MM.1S (cell line): ENCODE data around the gene POPDC3.

ENCODE experiments used
- DNase-seq: peaks from one replicate; pipeline ENCODE4 v3.0.0-alpha.2; 2015
- H2AFZ ChIP-seq: fragments of 300-600 bp; sonication (generic); 2 replicates; pipeline ENCODE4 v1.6.0; 2016; ENCODE audit warnings: antibody characterized with exemption, low read length
- H3F3A ChIP-seq: fragments of 300-600 bp; sonication (generic); 2 replicates; pipeline ENCODE4 v1.6.1; 2016; ENCODE audit warnings: mild to moderate bottlenecking, antibody characterized with exemption, low read length, moderate library complexity, mixed read lengths; ENCODE audit not compliant: insufficient read depth
- H3K27ac ChIP-seq: fragments of 300-600 bp; sonication (generic); 2 replicates; pipeline ENCODE4 v1.5.1; 2016; ENCODE audit warnings: mild to moderate bottlenecking, low read length
- H3K27me3 ChIP-seq: fragments of 300-600 bp; sonication (generic); replicated peaks from 2 replicates; pipeline ENCODE4 v1.6.0; 2016; ENCODE audit warnings: low read length; ENCODE audit not compliant: insufficient read depth
- H3K36me3 ChIP-seq: fragments of 300-600 bp; sonication (generic); replicated peaks from 2 replicates; pipeline ENCODE4 v1.6.1; 2016; ENCODE audit warnings: mild to moderate bottlenecking, low read length, mixed read lengths; ENCODE audit not compliant: insufficient read depth
- H3K4me1 ChIP-seq: fragments of 300-600 bp; sonication (generic); 2 replicates; pipeline ENCODE4 v1.6.1; 2016; ENCODE audit warnings: low read length, mixed read lengths
- H3K4me2 ChIP-seq: fragments of 300-600 bp; sonication (generic); 2 replicates; pipeline ENCODE4 v1.6.0; 2016; ENCODE audit warnings: low read depth, low read length
- H3K4me3 ChIP-seq: fragments of 300-600 bp; sonication (generic); 2 replicates; pipeline ENCODE4 v1.5.1; 2016; ENCODE audit warnings: low read length, mixed read lengths
- H3K79me2 ChIP-seq: fragments of 300-600 bp; sonication (generic); 2 replicates; pipeline ENCODE4 v1.6.1; 2016; ENCODE audit warnings: mixed run types, low read length, mixed read lengths
- H3K9ac ChIP-seq: fragments of 300-600 bp; sonication (generic); 2 replicates; pipeline ENCODE4 v1.6.1; 2016; ENCODE audit warnings: low read length, mixed read lengths
- H3K9me2 ChIP-seq: fragments of 300-600 bp; sonication (generic); replicated peaks from 2 replicates; pipeline ENCODE4 v1.6.1; 2016; ENCODE audit warnings: mild to moderate bottlenecking, low read length, mixed read lengths; ENCODE audit not compliant: insufficient read depth
- H3K9me3 ChIP-seq: fragments of 300-600 bp; sonication (generic); replicated peaks from 2 replicates; pipeline ENCODE4 v1.6.1; 2016; ENCODE audit warnings: mild to moderate bottlenecking, low read length, mixed read lengths; ENCODE audit not compliant: insufficient read depth
- H4K20me1 ChIP-seq: fragments of 300-600 bp; sonication (generic); 2 replicates; pipeline ENCODE4 v1.6.1; 2016; ENCODE audit warnings: mild to moderate bottlenecking, low read length, moderate library complexity, mixed read lengths; ENCODE audit not compliant: insufficient read depth
- CTCF ChIP-seq: fragments of 300-600 bp; sonication (generic); IDR thresholded peaks from 2 replicates; pipeline ENCODE4 v1.5.1; 2016; ENCODE audit warnings: antibody characterized with exemption, low read length, mixed read lengths
- EZH2 ChIP-seq: fragments of 300-600 bp; sonication (generic); optimal IDR thresholded peaks from 2 replicates; pipeline ENCODE3; 2017; ENCODE audit warnings: low read depth, mild to moderate bottlenecking, antibody characterized with exemption, low read length, mixed read lengths
- EZH2phosphoT487 ChIP-seq: fragments of 300-600 bp; sonication (generic); IDR thresholded peaks from 2 replicates; pipeline ENCODE4 v1.6.1; 2018; ENCODE audit warnings: antibody characterized with exemption, low read length

POPDC3 gene

GRCh38 chr6:105202486-105202885, 22.7 kb upstream of the POPDC3 start:
- H4K20me1 ChIP-seq: no peaks in the 10 kb centered on the region
- no peaks in the 10 kb centered on the region for H3K9me3 ChIP-seq
- no peaks in the 10 kb centered on the region for H3K4me1 ChIP-seq
- TF ChIP-seq EZH2 (no peak), EZH2phosphoT487 (no peak), CTCF (no peak)
- no peak overlapping the region for H3K27ac ChIP-seq
- DNase-seq: no peak
- H3F3A ChIP-seq: no peaks in the 10 kb centered on the region
- H3K4me2 ChIP-seq: no peak overlapping the region
- no peak overlapping the region for H2AFZ ChIP-seq
- no peak overlapping the region for H3K4me3 ChIP-seq
- H3K36me3 ChIP-seq: no peaks in the 10 kb centered on the region
- no peaks in the 10 kb centered on the region for H3K27me3 ChIP-seq
- no peaks in the 10 kb centered on the region for H3K79me2 ChIP-seq
- no peaks in the 10 kb centered on the region for H3K9me2 ChIP-seq
- H3K9ac ChIP-seq: no peak overlapping the region

- no peak overlapping the region for H2AFZ ChIP-seq
- TF ChIP-seq EZH2phosphoT487 (no peak), CTCF (no peak), EZH2 (no peak)
- H3K9me3 ChIP-seq: no peaks in the 10 kb centered on the region
- DNase-seq: no peak
- H3K27ac ChIP-seq: no peak overlapping the region
- H3K4me1 ChIP-seq: no peaks in the 10 kb centered on the region
- no peaks in the 10 kb centered on the region for H3F3A ChIP-seq
- no peak overlapping the region for H3K4me2 ChIP-seq
- no peak overlapping the region for H3K4me3 ChIP-seq
- no peaks in the 10 kb centered on the region for H3K79me2 ChIP-seq
- H3K27me3 ChIP-seq: no peaks in the 10 kb centered on the region
- no peaks in the 10 kb centered on the region for H3K36me3 ChIP-seq
- no peaks in the 10 kb centered on the region for H4K20me1 ChIP-seq
- H3K9me2 ChIP-seq: no peaks in the 10 kb centered on the region
- H3K9ac ChIP-seq: no peak overlapping the region
Measured at GRCh38 chr6:105200133-105200730, 20.4 kb upstream of the POPDC3 start.

- H3K9me2 ChIP-seq: no peaks in the 10 kb centered on the region
- DNase-seq: no peak
- H3K9me3 ChIP-seq: no peaks in the 10 kb centered on the region
- no peaks in the 10 kb centered on the region for H3K79me2 ChIP-seq
- no peaks in the 10 kb centered on the region for H4K20me1 ChIP-seq
- H3K9ac ChIP-seq: no peak overlapping the region
- no peak overlapping the region for H3K4me2 ChIP-seq
- no peak overlapping the region for H3K4me3 ChIP-seq
- H3K36me3 ChIP-seq: no peaks in the 10 kb centered on the region
- TF ChIP-seq EZH2 (no peak), CTCF (no peak), EZH2phosphoT487 (no peak)
- no peaks in the 10 kb centered on the region for H3K27me3 ChIP-seq
- H2AFZ ChIP-seq: no peak overlapping the region
- H3K4me1 ChIP-seq: no peaks in the 10 kb centered on the region
- H3F3A ChIP-seq: no peaks in the 10 kb centered on the region
- no peak overlapping the region for H3K27ac ChIP-seq
Measured at GRCh38 chr6:105199711-105200110, 19.9 kb upstream of the POPDC3 start.
